Psoas muscle (tissue), 8 donors: Measurements from ENCODE around the gene CARD11. TPM values are rescaled to one million over a fixed set of nuclear protein-coding genes. Genes with fewer than 3 reads are reported as not detected.

Experiments
- ATAC-seq, 4 donors: fragments of 200-7000 bp; cut with Tn5 transposase; one replicate each; pipeline ENCODE4 v1.9.1; 2020; ENCODE audit warnings: moderate library complexity in 3 of 4, mild to moderate bottlenecking in 2 of 4
- DNase-seq, 2 donors: peaks; one replicate each; pipeline ENCODE4 v3.0.0-alpha.2; 2020
- H3K27ac ChIP-seq: fragments of 200-600 bp; one replicate; pipeline ENCODE4 v1.8.0; 2022
- H3K27me3 ChIP-seq, 3 donors: fragments of 200-600 bp in 1 of 3; one replicate each; pipeline versions ENCODE4 v1.6.1 to v1.8.0; 2013 to 2022; ENCODE audit warnings: low read length in 2 of 3, mild to moderate bottlenecking in 2 of 3, moderate library complexity in 1 of 3; ENCODE audit not compliant: insufficient read depth in 3 of 3
- H3K36me3 ChIP-seq, 2 donors: fragments of 200-600 bp in 1 of 2; one replicate each; pipeline versions ENCODE4 v1.6.1 to v1.8.0; 2013 to 2022; ENCODE audit warnings: low read depth in 1 of 2, mild to moderate bottlenecking in 1 of 2, moderate library complexity in 1 of 2; ENCODE audit not compliant: insufficient read depth in 1 of 2
- H3K4me1 ChIP-seq: fragments of 200-600 bp; one replicate; pipeline ENCODE4 v1.8.0; 2022
- H3K4me3 ChIP-seq: fragments of 200-600 bp; one replicate; pipeline ENCODE4 v1.8.0; 2022; ENCODE audit warnings: mild to moderate bottlenecking
- H3K9me3 ChIP-seq: fragments of 200-600 bp; one replicate; pipeline ENCODE4 v1.8.0; 2022
- CTCF ChIP-seq: fragments of 200-600 bp; IDR thresholded peaks from one replicate; pipeline ENCODE4 v1.8.0; 2022; ENCODE audit warnings: antibody characterized with exemption
- whole genome bisulfite sequencing, 3 donors: extraction: QIAGEN DNeasy Blood & Tissue Kit; methylation state at CpG; one replicate each; pipeline versions ENCODE4 v1.1.6 to v1.1.7; 2013; 5-methylcytosine and 5-hydroxymethylcytosine counted together
- intact Hi-C, 2 donors: fragments of 100-400 bp; cut with DNase I; formaldehyde crosslinking; loops; one replicate each; pipeline versions ENCODE4 v1.11.0 to v1.14.2; 2022
- polyA plus RNA-seq, 3 donors: library from polyadenylated mRNA; stranded (reverse); fragments of 200-250 nt; gene quantifications; one replicate each; pipeline ENCODE4 v1.2.3, GENCODE V29; 2013
- total RNA-seq, 4 donors: library from RNA; stranded (reverse); fragmentation: NEBNext Ultra II Directional in 2 of 4; extraction: Animal tissue kit (Norgen Biotek cat#: 25700) in 2 of 4; gene quantifications; one replicate each; pipeline versions ENCODE4 v1.2.1 to v1.2.4, GENCODE V29; 2021 to 2023
- donor health status: healthy with polysubstance abuse.
- donor health status: DM: no; HTN: no; CAD: no; lungs with moderate emphysema.
- donor health status: Bipolar disorder and iron deficiency.
- donor health status: healthy.
- donor health status: DM: yes; HTN: yes; CAD: no.
- donor health status: DM: no; HTN: no; CAD: no.
- donor health status: DM: no; HTN: no; CAD: no.
- donor health status: DM: yes; HTN: yes; CAD: no.

The CARD11 gene
- total and polyA plus RNA-seq, 7 donors, result 0.08 to 0.84 (median 0.39) TPM

- Histone ChIP-seq H3K27ac (no peak overlapping the region), H3K36me3 (no peaks in the 10 kb centered on the region), H3K4me3 (no peak overlapping the region), H3K9me3 (no peaks in the 10 kb centered on the region), H3K4me1 (no peaks in the 10 kb centered on the region), H3K27me3 (peaks cover 0 to 1% (median 0%) of the 10 kb centered on the region in 3 donors)
- TF ChIP-seq CTCF, result no peak
- no peak for DNase-seq
- 53 to 59% (median 58%) methylated on average over 4 of the region's 4 CpGs for WGBS, 3 donors
- intact Hi-C loops, result no loop called here
- ATAC-seq, result no peak
These were observed 6.4 kb downstream of the CARD11 start for GRCh38 chr7:3037259-3037658.

- no peak for TF ChIP-seq CTCF
- 89 to 91% (median 91%) methylated on average over 26 of the region's 26 CpGs for WGBS, 3 donors
- DNase-seq (no peak), ATAC-seq (no peak)
- Histone ChIP-seq H3K9me3 (no peaks in the 10 kb centered on the region), H3K36me3 (no peaks in the 10 kb centered on the region), H3K27ac (no peak overlapping the region), H3K4me3 (no peak overlapping the region), H3K4me1 (no peaks in the 10 kb centered on the region), H3K27me3 (no peaks in the 10 kb centered on the region)
- intact Hi-C loops, result no loop called here
These were observed 9.0 kb downstream of the CARD11 start for GRCh38 chr7:3034591-3035150.

- ATAC-seq (no peak), DNase-seq (no peak)
- Histone ChIP-seq H3K9me3 (no peaks in the 10 kb centered on the region), H3K27me3 (no peaks in the 10 kb centered on the region), H3K27ac (no peak overlapping the region), H3K4me3 (no peak overlapping the region), H3K4me1 (no peaks in the 10 kb centered on the region), H3K36me3 (no peaks in the 10 kb centered on the region)
- intact Hi-C loops, result no loop called here
- WGBS, 3 donors, result 58 to 64% (median 60%) methylated on average over 11 to 12 of the region's 12 CpGs
- no peak for TF ChIP-seq CTCF
These were observed 10.1 kb downstream of the CARD11 start for GRCh38 chr7:3033581-3033980.

- TF ChIP-seq CTCF, result no peak
- Histone ChIP-seq H3K36me3 (no peaks in the 10 kb centered on the region), H3K4me1 (no peaks in the 10 kb centered on the region), H3K27me3 (no peaks in the 10 kb centered on the region), H3K4me3 (no peak overlapping the region), H3K9me3 (no peaks in the 10 kb centered on the region), H3K27ac (no peak overlapping the region)
- intact Hi-C loops, result no loop called here
- 51 to 58% (median 58%) methylated on average over 7 of the region's 7 CpGs for WGBS, 3 donors
- ATAC-seq (no peak), DNase-seq (no peak)
These were observed 10.5 kb downstream of the CARD11 start for GRCh38 chr7:3033136-3033535.

- 41 to 60% (median 59%) methylated on average over 4 of the region's 4 CpGs for WGBS, 3 donors
- Histone ChIP-seq H3K4me1 (no peaks in the 10 kb centered on the region), H3K36me3 (no peaks in the 10 kb centered on the region), H3K27me3 (peaks cover 0 to 2% (median under 1%) of the 10 kb centered on the region in 3 donors), H3K27ac (no peak overlapping the region), H3K9me3 (no peaks in the 10 kb centered on the region), H3K4me3 (no peak overlapping the region)
- intact Hi-C loops, result no loop called here
- DNase-seq, result no peak
- ATAC-seq, result no peak
- TF ChIP-seq CTCF, result no peak
These were observed 11.4 kb downstream of the CARD11 start for GRCh38 chr7:3032256-3032655.
